Thyroid gland (tissue), 4 donors: ENCODE results near the gene ZG16B. TPM values are rescaled to one million over a fixed set of nuclear protein-coding genes. Genes with fewer than 3 reads are reported as not detected.

Source experiments
- DNase-seq, 2 donors: peaks; one replicate each; pipeline ENCODE4 v3.0.0-alpha.2; 2019
- H3K27ac ChIP-seq, 3 donors: fragments of 200-600 bp; sonication (generic); 1 replicate in 2 of 3; 2 replicates in 1 of 3; pipeline ENCODE4 v1.5.1; 2016 to 2019; ENCODE audit warnings: mild to moderate bottlenecking in 1 of 3, moderate library complexity in 1 of 3
- H3K27me3 ChIP-seq: fragments of 200-600 bp; sonication (generic); one replicate; pipeline ENCODE4 v1.5.1; 2019
- H3K36me3 ChIP-seq, 2 donors: fragments of 200-600 bp; sonication (generic); one replicate each; pipeline ENCODE4 v1.5.1; 2016 to 2019
- H3K4me1 ChIP-seq, 2 donors: fragments of 200-600 bp; sonication (generic); one replicate each; pipeline ENCODE4 v1.5.1; 2017 to 2019
- H3K4me3 ChIP-seq, 3 donors: fragments of 200-600 bp; sonication (generic); replicated peaks in 1 of 3; 1 replicate in 2 of 3; 2 replicates in 1 of 3; pipeline ENCODE4 v1.5.1; 2016; ENCODE audit warnings: mild to moderate bottlenecking in 1 of 3
- H3K9me3 ChIP-seq: fragments of 200-600 bp; sonication (generic); one replicate; pipeline ENCODE4 v1.5.1; 2017
- CTCF ChIP-seq, 6 experiments: fragments of 200-600 bp in 3 of 6; fragments of 450-650 bp in 3 of 6; sonication (generic) in 3 of 6; IDR thresholded peaks; one replicate each; pipeline ENCODE4 v1.5.1; 2016 to 2019; ENCODE audit warnings: antibody characterized with exemption in 6 of 6, mild to moderate bottlenecking in 2 of 6, inconsistent platforms in 1 of 6, moderate library complexity in 1 of 6
- POLR2A ChIP-seq, 2 donors: fragments of 450-650 bp; IDR thresholded peaks; one replicate each; pipeline ENCODE4 v1.6.1; 2017; ENCODE audit warnings: antibody characterized with exemption in 2 of 2, mild to moderate bottlenecking in 2 of 2, moderate library complexity in 1 of 2
- WGBS, 2 donors: methylation state at CpG; one replicate each; pipeline ENCODE4 v1.1.5; 2017; 5-methylcytosine and 5-hydroxymethylcytosine counted together
- intact Hi-C: fragments of 100-400 bp; cut with DNase I; formaldehyde crosslinking; loops from one replicate; pipeline ENCODE4 v1.15.1; 2023
- total RNA-seq, 4 donors: library from RNA; depleted of rRNA; stranded (reverse); fragments of >200 nt; gene quantifications; one replicate each; pipeline ENCODE4 v1.2.3, GENCODE V29; 2016

The ZG16B gene
- total RNA-seq, 4 donors from 2014 or later = not detected

- no peak overlapping the region for H3K4me3 ChIP-seq
- H3K27ac ChIP-seq = no peak overlapping the region
- intact Hi-C loops = no loop called here
- no peak for DNase-seq
- WGBS, 2 donors = 82 to 84% methylated on average over 10 of the region's 10 CpGs
- H3K36me3 ChIP-seq = no peaks in the 10 kb centered on the region
- H3K27me3 ChIP-seq = no peaks in the 10 kb centered on the region
- no peak for TF ChIP-seq CTCF (IDR thresholded peaks at IDR 0.05)
- H3K9me3 ChIP-seq = no peaks in the 10 kb centered on the region
- no peaks in the 10 kb centered on the region for H3K4me1 ChIP-seq
Measured at GRCh38 chr16:2818272-2818876, 11.7 kb upstream of the ZG16B start.

GRCh38 chr16:2819179-2819938 is 10.7 kb upstream of the ZG16B start:
- 85 to 86% methylated on average over 10 to 18 of the region's 18 CpGs for WGBS, 2 donors
- H3K36me3 ChIP-seq = no peaks in the 10 kb centered on the region
- H3K27ac ChIP-seq = no peak overlapping the region
- no peaks in the 10 kb centered on the region for H3K9me3 ChIP-seq
- TF ChIP-seq POLR2A (IDR thresholded peaks at IDR 0.05) (no peak), CTCF (IDR thresholded peaks at IDR 0.05) (no peak)
- H3K4me1 ChIP-seq = no peaks in the 10 kb centered on the region
- no peak overlapping the region for H3K4me3 ChIP-seq
- intact Hi-C loops = no loop called here
- H3K27me3 ChIP-seq = no peaks in the 10 kb centered on the region
- DNase-seq = no peak

GRCh38 chr16:2819939-2820835 is 9.9 kb upstream of the ZG16B start:
- WGBS, 2 donors = 67 to 69% methylated on average over 9 to 10 of the region's 17 CpGs
- H3K4me1 ChIP-seq = no peaks in the 10 kb centered on the region
- no peak overlapping the region for H3K4me3 ChIP-seq
- DNase-seq = no peak
- H3K9me3 ChIP-seq = no peaks in the 10 kb centered on the region
- intact Hi-C loops = no loop called here
- no peak for TF ChIP-seq POLR2A (IDR thresholded peaks at IDR 0.05)
- TF ChIP-seq CTCF (IDR thresholded peaks at IDR 0.05) = no peak
- no peak overlapping the region for H3K27ac ChIP-seq
- no peaks in the 10 kb centered on the region for H3K27me3 ChIP-seq
- H3K36me3 ChIP-seq = no peaks in the 10 kb centered on the region

GRCh38 chr16:2820836-2821486 is 9.1 kb upstream of the ZG16B start:
- H3K4me1 ChIP-seq = no peaks in the 10 kb centered on the region
- WGBS, 2 donors = 67 to 75% methylated on average over 10 to 13 of the region's 14 CpGs
- no peaks in the 10 kb centered on the region for H3K27me3 ChIP-seq
- H3K4me3 ChIP-seq = no peak overlapping the region
- DNase-seq = no peak
- no peaks in the 10 kb centered on the region for H3K36me3 ChIP-seq
- no peaks in the 10 kb centered on the region for H3K9me3 ChIP-seq
- intact Hi-C loops = no loop called here
- TF ChIP-seq POLR2A (IDR thresholded peaks at IDR 0.05) = no peak
- TF ChIP-seq CTCF (IDR thresholded peaks at IDR 0.05) = no peak
- H3K27ac ChIP-seq = no peak overlapping the region
